Measurements from ENCODE around the gene SYF2. TPM values are rescaled to one million over a fixed set of nuclear protein-coding genes. Genes with fewer than 3 reads are reported as not detected.

Gene SYF2
- total and polyA plus RNA-seq, 2 donors (not counting 3 experiments of a cell fraction or from before 2014, with no cell fraction given) = 9.3 to 38.0 TPM

- no peaks in the 10 kb centered on the region for H4K20me1 ChIP-seq (replicated peaks; ENCODE audit: control insufficient read depth, extremely low read depth, insufficient read depth, low read length)
- no peak overlapping the region for H3K27ac ChIP-seq (ENCODE audit: insufficient read depth, low read depth, low read length)
- H3K9me3 ChIP-seq (replicated peaks; ENCODE audit: control insufficient read depth, insufficient read depth, low read length) = no peaks in the 10 kb centered on the region
- intact Hi-C loops (cut with micrococcal nuclease) (no loop called here), dilution Hi-C loops (cut with MboI; ENCODE audit: extremely low pct_ligation_motif_present, low sequenced_read_pairs) (no loop called here)
- no peak overlapping the region for H3K4me2 ChIP-seq (ENCODE audit: insufficient read depth, low read length)
- FAIRE-seq (no peak), DNase-seq (ENCODE audit: low read depth, low spot score) (no peak)
- H3K9ac ChIP-seq (replicated peaks; ENCODE audit: extremely low read depth, insufficient read depth, low read length) = no peak overlapping the region
- ChIA-PET POLR2A (no interaction called here), CTCF (no interaction called here)
- no peaks in the 10 kb centered on the region for H3K36me3 ChIP-seq (ENCODE audit: control insufficient read depth in 2 of 2, extremely low read depth in 1 of 2, insufficient read depth in 2 of 2, low read length in 2 of 2)
- H3K9me1 ChIP-seq (replicated peaks; ENCODE audit: control insufficient read depth, extremely low read depth, insufficient read depth, low read length) = no peaks in the 10 kb centered on the region
- BruUV-seq (replicated peaks) = no TSS peak
- H2AFZ ChIP-seq (ENCODE audit: low read depth, low read length) = no peak overlapping the region
- H3K4me1 ChIP-seq (ENCODE audit: control insufficient read depth, extremely low read depth, insufficient read depth, low read length) = no peaks in the 10 kb centered on the region
- TF ChIP-seq MYC (IDR thresholded peaks at IDR 0.05; ENCODE audit: low read depth, low read length) (no peak), CTCF (IDR thresholded peaks at IDR 0.05; ENCODE audit: extremely low read depth in 1 of 2, insufficient read depth in 1 of 2, low read depth in 1 of 2, low read length in 2 of 2) (no peak), GATA2 (IDR thresholded peaks at IDR 0.05; ENCODE audit: insufficient read depth, insufficient read length, low read depth, low read length) (no peak), POLR2A (IDR thresholded peaks at IDR 0.05; ENCODE audit: low read depth, low read length) (no peak), POLR2AphosphoS5 (IDR thresholded peaks at IDR 0.05; ENCODE audit: insufficient read depth, low read depth, low read length) (no peak), EZH2 (IDR thresholded peaks at IDR 0.05; ENCODE audit: borderline replicate concordance, low read depth, low read length, severe bottlenecking) (no peak), JUN (IDR thresholded peaks at IDR 0.05; ENCODE audit: borderline replicate concordance, insufficient read depth, insufficient read length, low read depth) (no peak), FOS (IDR thresholded peaks at IDR 0.05; ENCODE audit: borderline replicate concordance, insufficient read depth, low read length) (no peak)
- TF ChIP-seq, protein P1, sequence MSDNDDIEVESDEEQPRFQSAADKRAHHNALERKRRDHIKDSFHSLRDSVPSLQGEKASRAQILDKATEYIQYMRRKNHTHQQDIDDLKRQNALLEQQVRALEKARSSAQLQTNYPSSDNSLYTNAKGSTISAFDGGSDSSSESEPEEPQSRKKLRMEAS (IDR thresholded peaks at IDR 0.05; ENCODE audit: insufficient read depth, insufficient read length) = no peak
- no peaks in the 10 kb centered on the region for H3K79me2 ChIP-seq (ENCODE audit: control insufficient read depth, insufficient read depth, low read length)
- H3K27me3 ChIP-seq (ENCODE audit: control insufficient read depth in 2 of 2, insufficient read depth in 2 of 2, low read length in 2 of 2) = peaks cover 6 to 8% of the 10 kb centered on the region in 2 experiments
- H3K4me3 ChIP-seq (replicated peaks in 1 of 3; ENCODE audit: insufficient read depth in 1 of 3, low read depth in 1 of 3, low read length in 3 of 3) = no peak overlapping the region
Measured at GRCh38 chr1:25194054-25194453, 38.2 kb downstream of the SYF2 start.
